Dendritic cell treated with granulocyte-macrophage colony-stimulating factor and Interleukin-4, amounts not matched to agents 40 ng/mL and 50 ng/mL, for 4 days (primary cell): Measurements from ENCODE around the gene HEATR3.
A peak's percentile ranks its signal among the peaks of the same experiment; 100 is the strongest.

ENCODE experiments used
- H3K27ac Mint-ChIP-seq: one replicate; pipeline ENCODE4 v1.8.0; 2022; ENCODE audit warnings: mild to moderate bottlenecking, mixed read lengths
- H3K27me3 Mint-ChIP-seq: one replicate; pipeline ENCODE4 v1.8.0; 2022; ENCODE audit warnings: mild to moderate bottlenecking, mixed read lengths
- H3K36me3 Mint-ChIP-seq: one replicate; pipeline ENCODE4 v1.8.0; 2022; ENCODE audit warnings: low read depth, mixed read lengths
- H3K4me1 Mint-ChIP-seq: one replicate; pipeline ENCODE4 v1.8.0; 2022; ENCODE audit warnings: low read depth, mixed read lengths
- H3K4me3 Mint-ChIP-seq: one replicate; pipeline ENCODE4 v1.8.0; 2022; ENCODE audit warnings: mild to moderate bottlenecking, moderate library complexity, mixed read lengths
- H3K9me3 Mint-ChIP-seq: one replicate; pipeline ENCODE4 v1.8.0; 2022; ENCODE audit warnings: mixed read lengths
- intact Hi-C: fragments of 100-400 bp; cut with micrococcal nuclease; formaldehyde crosslinking; loops from one replicate; pipeline ENCODE4 v1.15.0; 2022

The HEATR3 gene

DNA sequence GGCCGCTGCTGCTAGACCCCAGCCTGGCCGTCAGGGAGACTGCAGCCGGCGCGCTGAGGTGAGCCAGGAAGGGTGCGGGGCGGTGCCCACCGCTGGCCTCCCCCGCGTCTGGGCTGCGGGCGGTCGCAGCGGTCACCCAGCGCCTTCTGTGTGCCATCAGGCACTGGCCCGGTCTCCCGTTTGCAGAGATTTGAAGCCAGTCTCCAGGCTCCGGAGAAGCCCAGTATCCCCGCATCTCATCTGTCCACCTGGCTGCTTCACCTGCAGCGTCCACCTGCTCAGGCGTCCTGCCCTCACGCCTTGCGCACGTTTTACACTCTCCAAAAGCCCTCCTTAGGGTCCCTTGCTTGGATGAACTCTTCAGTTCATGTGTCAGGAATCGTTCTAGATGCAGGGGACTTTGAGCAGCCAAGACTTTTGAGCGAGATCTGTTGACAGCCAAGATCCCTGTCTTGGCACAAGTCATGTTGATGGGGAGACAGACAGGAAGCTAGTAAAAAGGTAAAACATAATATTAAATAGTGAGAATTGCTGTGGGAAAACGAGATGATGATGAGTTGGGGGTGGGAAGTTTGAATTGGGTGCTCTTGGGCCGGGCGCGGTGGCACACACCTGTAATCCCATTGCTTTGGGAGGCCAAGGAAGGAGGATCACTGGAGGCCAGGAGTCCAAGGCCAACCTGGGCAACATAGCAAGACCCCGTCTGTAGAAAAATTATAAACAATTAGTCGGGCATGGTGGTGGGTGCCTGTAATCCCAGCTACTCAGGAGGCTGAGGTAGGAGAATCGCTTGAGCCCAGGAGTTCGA, 916 bp downstream of the HEATR3 start:
- no peaks in the 10 kb centered on the region for H3K9me3 Mint-ChIP-seq
- peaks cover 37% of the 10 kb centered on the region for H3K4me1 Mint-ChIP-seq
- H3K36me3 Mint-ChIP-seq, result peaks cover 40% of the 10 kb centered on the region
- H3K4me3 Mint-ChIP-seq, result peak overlapping the region; percentile 80
- intact Hi-C loops, result loop anchor here (1.0 to 2.0 kb wide), 2 partner anchors 26 to 41 kb away; partner anchors contain the start of gene CNEP1R1
- peak overlapping the region; percentile 94 for H3K27ac Mint-ChIP-seq
- no peaks in the 10 kb centered on the region for H3K27me3 Mint-ChIP-seq

DNA sequence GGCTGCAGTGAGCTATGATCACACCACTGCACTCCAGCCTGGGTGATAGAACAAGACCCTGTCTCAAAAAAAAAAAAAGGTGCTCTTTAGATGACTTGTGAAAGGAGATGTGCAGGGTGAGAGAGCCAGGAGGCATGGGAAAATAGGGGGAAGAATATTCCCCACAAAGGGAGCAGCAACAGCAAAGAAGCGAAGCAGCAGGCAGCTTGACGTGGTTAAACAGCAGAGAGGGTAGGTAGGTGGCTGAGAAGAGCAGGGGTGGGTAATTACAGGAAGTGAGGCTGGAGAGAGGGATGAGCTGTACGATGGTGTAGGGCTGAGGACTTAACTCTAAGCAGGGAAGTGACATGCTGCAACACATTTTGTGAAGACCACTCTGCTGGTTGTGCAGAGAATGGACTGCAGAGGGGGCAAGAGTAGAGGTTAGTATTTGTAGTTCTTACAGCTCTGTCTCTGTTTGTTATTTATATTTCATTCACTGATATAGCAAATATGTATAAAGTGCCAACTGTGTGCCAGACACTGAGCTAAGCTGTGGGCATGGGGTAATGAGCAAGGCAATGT, 1.6 kb downstream of the HEATR3 start:
- Mint-ChIP-seq H3K4me3 (peak overlapping the region; percentile 80), H3K36me3 (peaks cover 43% of the 10 kb centered on the region), H3K9me3 (no peaks in the 10 kb centered on the region), H3K27ac (peak overlapping the region; percentile 94), H3K27me3 (no peaks in the 10 kb centered on the region), H3K4me1 (peaks cover 32% of the 10 kb centered on the region)
- intact Hi-C loops, result loop anchor here (2.0 kb wide), 1 partner anchor 25 kb away; no protein-coding TSS in a partner anchor

DNA sequence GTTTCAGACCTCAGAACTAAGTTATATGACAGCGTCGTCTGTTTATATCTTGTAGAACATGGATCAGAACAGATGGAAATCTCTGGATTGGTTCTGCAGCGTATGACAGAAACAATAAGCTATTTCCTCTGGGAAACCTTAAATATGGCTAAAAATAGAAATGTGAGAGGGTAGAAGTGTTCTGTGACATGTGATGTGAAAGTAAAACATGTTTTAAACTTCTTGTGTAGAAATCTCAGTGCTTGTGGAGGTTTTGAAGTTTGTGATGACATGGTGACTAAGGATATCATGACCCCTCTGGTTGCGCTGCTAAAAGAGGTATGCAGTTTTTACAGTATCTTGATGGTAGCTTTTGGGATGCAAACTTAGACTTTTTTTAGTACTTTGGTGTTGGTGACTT, 2.8 kb downstream of the HEATR3 start:
- Mint-ChIP-seq H3K4me3 (no peak overlapping the region), H3K27me3 (no peaks in the 10 kb centered on the region), H3K4me1 (peaks cover 37% of the 10 kb centered on the region), H3K36me3 (peaks cover 55% of the 10 kb centered on the region), H3K9me3 (no peaks in the 10 kb centered on the region), H3K27ac (no peak overlapping the region)
- intact Hi-C loops, result no loop called here

DNA sequence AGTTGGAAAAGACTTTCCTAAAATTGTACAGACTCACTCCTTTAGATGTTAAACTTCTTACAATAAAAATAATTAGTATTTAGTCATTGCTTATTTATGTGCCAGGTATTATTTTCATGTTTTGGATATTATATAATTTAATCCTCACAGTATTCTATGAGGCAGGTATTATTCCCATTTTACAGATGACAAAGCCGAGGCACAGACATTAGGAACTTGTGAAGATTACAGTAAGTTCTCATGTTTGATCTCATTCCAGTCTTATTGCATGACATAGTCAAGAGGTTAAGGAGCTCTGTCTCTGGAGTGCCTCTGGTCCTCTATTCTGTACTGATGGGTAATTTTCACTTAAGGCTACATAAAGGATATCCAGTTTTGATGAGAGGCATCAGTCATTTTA, 3.3 kb downstream of the HEATR3 start:
- Mint-ChIP-seq H3K4me3 (no peak overlapping the region), H3K4me1 (peaks cover 37% of the 10 kb centered on the region)

DNA sequence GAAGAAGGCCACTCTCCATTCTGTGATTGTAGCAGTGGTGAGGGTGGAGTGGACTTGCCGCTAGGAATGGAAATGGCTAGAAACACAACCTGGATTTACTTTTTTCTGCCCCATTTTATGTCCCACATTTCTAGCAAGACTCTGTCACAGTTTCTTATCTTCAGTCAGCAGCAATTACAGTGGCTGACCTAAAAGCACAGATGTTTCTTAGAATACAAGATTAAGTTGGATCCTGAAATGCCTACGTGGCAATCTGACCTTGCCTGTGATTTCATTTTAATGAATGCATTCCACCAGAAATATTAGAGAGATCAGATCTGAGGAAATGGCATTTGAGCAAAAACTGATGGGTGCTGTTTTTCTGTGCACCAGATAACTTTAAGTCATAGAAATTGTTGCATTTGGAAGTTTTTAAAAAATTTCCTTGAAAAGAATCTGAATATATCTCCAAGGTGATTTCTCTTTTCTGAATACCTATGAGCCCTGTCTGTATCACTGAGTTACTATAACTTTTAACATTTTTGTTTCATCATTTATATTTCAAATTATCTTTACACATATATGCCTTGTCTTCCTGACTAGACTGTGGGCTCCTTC, 5.4 kb downstream of the HEATR3 start:
- intact Hi-C loops, result no loop called here
- H3K4me1 Mint-ChIP-seq, result peaks cover 37% of the 10 kb centered on the region
- H3K27me3 Mint-ChIP-seq, result no peaks in the 10 kb centered on the region
- H3K9me3 Mint-ChIP-seq, result no peaks in the 10 kb centered on the region
- no peak overlapping the region for H3K27ac Mint-ChIP-seq
- peaks cover 65% of the 10 kb centered on the region for H3K36me3 Mint-ChIP-seq
- no peak overlapping the region for H3K4me3 Mint-ChIP-seq

More for the DNA sequence above, 3.3 kb downstream of the HEATR3 start:
- intact Hi-C loops, result no loop called here
- Mint-ChIP-seq H3K27me3 (no peaks in the 10 kb centered on the region), H3K9me3 (no peaks in the 10 kb centered on the region), H3K36me3 (peaks cover 55% of the 10 kb centered on the region), H3K27ac (no peak overlapping the region)

DNA sequence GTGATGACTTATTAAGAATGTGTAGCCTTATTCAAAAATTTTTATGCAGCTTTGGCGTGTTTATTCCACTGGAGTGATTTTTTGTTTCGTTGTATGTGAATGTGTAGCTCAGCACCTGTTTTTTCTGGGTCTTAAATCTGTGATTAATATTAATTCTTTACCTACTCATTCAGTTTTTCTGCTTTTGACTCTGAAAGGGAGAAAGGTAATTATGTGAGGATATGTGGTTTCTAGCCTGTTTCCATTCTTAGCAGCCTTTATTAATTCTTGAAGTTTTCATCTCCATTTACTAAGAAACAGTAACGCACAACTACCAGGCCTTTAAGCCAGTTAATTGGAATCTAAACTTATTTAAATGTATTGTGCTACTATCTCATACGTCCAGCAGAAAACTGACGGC, 7.0 kb downstream of the HEATR3 start:
- peaks cover 73% of the 10 kb centered on the region for H3K36me3 Mint-ChIP-seq
- peak overlapping the region; percentile 15 for H3K27ac Mint-ChIP-seq
- no peaks in the 10 kb centered on the region for H3K27me3 Mint-ChIP-seq
- H3K4me1 Mint-ChIP-seq, result peaks cover 28% of the 10 kb centered on the region
- H3K4me3 Mint-ChIP-seq, result no peak overlapping the region
- intact Hi-C loops, result no loop called here
- H3K9me3 Mint-ChIP-seq, result no peaks in the 10 kb centered on the region

DNA sequence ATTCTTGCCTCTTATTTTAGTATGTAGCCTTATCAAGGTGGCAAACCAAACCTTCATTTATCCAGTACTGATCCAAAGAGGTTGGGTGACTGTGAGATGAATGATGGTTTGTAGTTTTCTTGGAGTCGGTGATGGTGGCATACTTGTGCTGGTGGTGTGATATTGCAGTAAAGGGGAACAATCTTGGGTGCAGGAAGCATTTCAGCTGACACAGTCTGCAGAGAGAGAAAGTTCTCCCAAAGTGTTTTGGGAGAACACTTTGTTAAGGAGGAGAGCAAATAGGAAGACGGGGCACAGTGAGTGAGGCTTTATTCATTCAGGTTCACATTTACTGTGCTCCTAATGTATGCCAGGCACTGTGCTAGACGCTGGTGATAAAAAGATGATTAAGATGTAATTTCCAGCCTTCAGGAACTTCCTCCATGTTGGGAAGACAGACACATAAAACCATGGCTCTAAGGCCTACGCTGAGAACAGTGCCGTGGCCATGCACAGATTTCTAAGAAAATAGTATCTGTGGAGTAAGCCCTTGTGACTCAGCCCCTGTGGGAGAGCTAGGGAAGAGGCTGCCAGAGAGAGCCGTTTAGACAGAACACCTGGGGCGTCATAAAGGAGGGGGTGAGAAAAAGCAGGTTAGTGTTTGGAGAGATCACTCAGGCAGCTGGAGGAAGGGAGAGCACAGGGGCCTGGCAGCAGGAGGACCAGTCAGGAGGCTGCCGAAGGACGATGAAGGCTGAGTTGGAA, 13.8 kb downstream of the HEATR3 start:
- Mint-ChIP-seq H3K4me3 (no peak overlapping the region), H3K9me3 (no peaks in the 10 kb centered on the region), H3K4me1 (peaks cover 24% of the 10 kb centered on the region), H3K36me3 (peaks cover 87% of the 10 kb centered on the region), H3K27ac (peak overlapping the region; percentile 67), H3K27me3 (no peaks in the 10 kb centered on the region)
- intact Hi-C loops, result no loop called here

DNA sequence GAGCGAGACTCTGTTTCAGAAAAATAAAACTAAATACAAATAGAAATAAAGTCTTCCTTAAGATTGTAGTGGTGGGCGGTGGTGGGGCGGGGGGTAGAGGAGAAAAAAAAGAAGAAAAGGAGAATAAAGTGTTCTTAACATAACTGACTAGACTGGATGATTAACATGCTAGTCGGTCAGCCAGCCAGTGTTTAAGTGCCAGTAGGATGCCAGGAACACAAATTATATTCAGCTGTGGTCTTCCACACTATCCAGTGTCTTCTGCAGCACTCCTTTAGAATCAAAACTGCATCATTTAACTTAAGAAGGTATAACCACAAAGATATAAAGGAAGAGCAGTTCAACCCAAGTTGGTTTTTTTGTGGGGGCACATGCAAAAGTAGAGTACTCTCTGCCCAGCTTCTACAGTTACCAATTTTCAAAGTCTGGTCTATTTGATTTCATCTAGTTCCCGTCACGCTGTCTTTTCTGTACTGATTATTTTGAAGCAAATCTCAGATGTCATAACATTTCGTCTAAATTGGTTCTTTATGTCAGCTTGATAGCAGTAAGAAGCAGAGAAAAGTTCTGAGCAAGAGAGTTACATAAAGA, 15.8 kb downstream of the HEATR3 start:
- intact Hi-C loops, result no loop called here
- peaks cover 93% of the 10 kb centered on the region for H3K36me3 Mint-ChIP-seq
- peak overlapping the region; percentile 44 for H3K27ac Mint-ChIP-seq
- H3K9me3 Mint-ChIP-seq, result no peaks in the 10 kb centered on the region
- no peaks in the 10 kb centered on the region for H3K27me3 Mint-ChIP-seq
- no peak overlapping the region for H3K4me3 Mint-ChIP-seq
- H3K4me1 Mint-ChIP-seq, result peaks cover 24% of the 10 kb centered on the region

DNA sequence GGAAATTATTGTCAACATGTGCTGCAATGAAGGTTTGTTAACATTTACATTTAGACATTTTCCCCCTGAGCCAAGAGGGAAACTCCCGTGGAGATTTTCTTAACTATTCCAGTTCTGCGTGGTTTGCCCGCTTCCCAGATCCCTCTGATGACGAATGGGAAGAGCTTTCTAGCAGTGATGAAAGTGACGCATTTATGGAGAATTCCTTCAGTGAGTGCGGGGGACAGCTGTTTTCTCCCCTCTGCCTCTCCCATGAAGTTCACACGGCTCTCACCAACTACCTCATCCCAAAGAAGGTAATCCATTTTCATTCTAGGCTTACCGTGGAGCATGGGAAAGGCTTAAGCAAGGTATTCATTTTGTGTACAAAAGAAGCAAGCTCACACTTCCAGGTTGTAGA, 18.2 kb downstream of the HEATR3 start:
- Mint-ChIP-seq H3K27me3 (no peaks in the 10 kb centered on the region), H3K4me3 (no peak overlapping the region), H3K27ac (no peak overlapping the region), H3K36me3 (peaks cover 93% of the 10 kb centered on the region), H3K9me3 (no peaks in the 10 kb centered on the region), H3K4me1 (peaks cover 10% of the 10 kb centered on the region)
- intact Hi-C loops, result no loop called here

DNA sequence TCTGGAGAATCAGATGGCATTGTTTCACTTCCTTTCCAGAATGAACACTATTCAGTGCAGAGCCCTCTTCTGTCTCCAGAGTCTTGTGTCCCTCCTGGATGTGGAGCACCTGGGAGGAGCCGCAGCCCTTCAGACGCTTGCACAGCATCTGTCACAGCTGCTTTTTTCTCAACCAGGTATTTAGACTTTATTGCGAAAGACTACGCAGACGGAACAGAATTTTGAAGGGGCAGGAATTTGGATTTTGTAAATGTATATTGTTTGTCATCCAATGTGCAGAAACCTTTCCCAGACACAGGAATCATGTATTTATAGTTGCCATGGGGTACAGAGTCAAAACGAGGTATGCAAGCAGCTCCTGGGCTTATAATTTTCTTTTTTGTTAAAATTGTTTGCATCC, 20.4 kb downstream of the HEATR3 start:
- no peak overlapping the region for H3K4me3 Mint-ChIP-seq
- no peaks in the 10 kb centered on the region for H3K9me3 Mint-ChIP-seq
- intact Hi-C loops, result no loop called here
- no peak overlapping the region for H3K27ac Mint-ChIP-seq
- no peaks in the 10 kb centered on the region for H3K27me3 Mint-ChIP-seq
- H3K4me1 Mint-ChIP-seq, result no peaks in the 10 kb centered on the region
- peaks cover 88% of the 10 kb centered on the region for H3K36me3 Mint-ChIP-seq

DNA sequence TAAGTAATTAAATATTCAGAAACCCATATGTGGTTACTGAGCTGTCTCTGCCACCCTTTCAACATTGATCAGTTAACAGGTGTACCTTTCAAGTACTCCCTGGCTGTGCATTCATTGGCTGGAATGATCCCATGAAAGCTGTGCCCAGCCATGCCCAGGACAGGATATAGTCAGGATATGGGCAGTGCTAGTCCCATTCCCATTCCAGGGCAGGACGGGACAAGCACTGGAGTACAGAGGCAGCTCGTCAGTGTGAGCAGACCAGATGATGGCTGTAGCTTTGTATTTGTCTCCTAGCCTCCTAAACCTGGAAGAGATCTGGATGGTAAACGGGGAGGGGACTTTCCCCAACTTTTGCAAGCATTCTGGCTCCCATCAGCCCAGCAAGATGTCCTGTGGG, 22.5 kb downstream of the HEATR3 start:
- peaks cover 71% of the 10 kb centered on the region for H3K36me3 Mint-ChIP-seq
- H3K4me3 Mint-ChIP-seq, result no peak overlapping the region
- H3K27me3 Mint-ChIP-seq, result no peaks in the 10 kb centered on the region
- no peaks in the 10 kb centered on the region for H3K9me3 Mint-ChIP-seq
- intact Hi-C loops, result no loop called here
- no peak overlapping the region for H3K27ac Mint-ChIP-seq
- H3K4me1 Mint-ChIP-seq, result peaks cover 2% of the 10 kb centered on the region

DNA sequence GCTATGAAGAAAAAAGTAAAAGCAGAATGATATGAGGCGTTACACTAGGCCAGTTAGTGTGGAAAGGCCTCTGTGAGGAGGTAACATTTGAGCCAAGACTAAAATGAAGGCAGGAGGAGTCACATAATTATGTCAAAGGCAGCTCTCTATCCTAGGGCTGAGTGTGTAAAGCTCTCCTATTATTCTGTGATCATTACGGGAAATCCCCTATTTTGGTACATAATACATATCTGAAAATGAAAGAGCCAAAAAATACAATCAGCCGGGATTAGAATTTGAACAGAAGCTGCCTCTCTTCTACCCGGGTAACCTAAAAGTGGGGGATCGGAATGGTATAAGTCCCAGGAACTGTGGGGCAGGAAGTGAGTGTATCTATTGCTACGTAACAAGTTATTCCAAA, 27.1 kb downstream of the HEATR3 start:
- Mint-ChIP-seq H3K27ac (peak overlapping the region; percentile 87), H3K9me3 (no peaks in the 10 kb centered on the region), H3K27me3 (no peaks in the 10 kb centered on the region), H3K36me3 (peaks cover 57% of the 10 kb centered on the region), H3K4me3 (no peak overlapping the region), H3K4me1 (peaks cover 12% of the 10 kb centered on the region)
- intact Hi-C loops, result loop anchor here (2.0 kb wide), 1 partner anchor 26 kb away; no protein-coding TSS in a partner anchor

DNA sequence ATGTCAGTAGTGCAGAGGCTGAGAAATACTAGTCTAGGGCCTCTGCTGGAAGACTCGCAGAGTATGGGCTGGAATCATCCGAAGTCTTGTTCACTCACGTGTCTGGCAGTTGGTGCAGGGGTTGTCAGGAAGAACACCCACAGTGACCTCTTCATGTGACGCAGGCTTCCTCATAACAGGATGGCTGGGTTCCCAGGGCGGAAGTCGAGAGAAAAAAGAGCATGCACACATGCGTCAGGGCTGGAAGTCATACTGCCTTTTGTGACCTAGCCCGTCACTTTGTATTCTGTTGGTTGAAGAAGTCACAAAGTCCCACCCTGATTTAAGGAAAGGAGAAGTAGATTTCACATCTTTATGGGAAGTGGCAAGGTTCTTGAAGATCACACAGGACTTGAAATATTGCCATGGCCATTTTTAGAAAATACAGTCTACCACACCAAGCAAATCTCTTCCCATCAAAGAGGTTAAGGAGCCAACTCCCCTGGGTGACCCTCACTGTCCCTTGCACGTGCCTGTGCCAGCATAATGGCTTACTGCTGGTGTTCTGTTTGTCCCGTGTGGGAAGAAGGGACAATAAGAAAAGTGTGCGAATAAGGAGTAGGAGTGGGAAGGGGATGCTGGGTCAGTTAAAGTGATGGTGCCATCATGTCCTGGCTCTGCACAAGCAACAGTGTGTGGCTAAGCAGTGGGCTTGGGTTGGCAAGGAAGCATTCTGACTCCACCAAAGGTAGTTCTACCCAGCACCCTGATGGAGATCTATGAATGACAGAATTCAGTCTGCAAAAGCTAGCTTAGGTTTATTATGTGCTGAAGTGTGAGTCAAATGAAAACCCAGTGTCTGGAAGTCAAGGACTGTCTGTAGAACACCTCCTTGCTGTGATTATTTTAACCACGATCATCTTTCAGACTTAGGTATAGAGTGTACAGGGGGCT, 28.1 kb downstream of the HEATR3 start:
- Mint-ChIP-seq H3K27ac (peak overlapping the region; percentile 87), H3K9me3 (no peaks in the 10 kb centered on the region), H3K27me3 (no peaks in the 10 kb centered on the region), H3K4me1 (peaks cover 12% of the 10 kb centered on the region), H3K4me3 (peak overlapping the region; percentile 39), H3K36me3 (peaks cover 49% of the 10 kb centered on the region)
- intact Hi-C loops, result loop anchor here (2.0 kb wide), 1 partner anchor 27 kb away; no protein-coding TSS in a partner anchor
